ENCODE measurements around the gene YEATS2. TPM values are rescaled to one million over a fixed set of nuclear protein-coding genes. Genes with fewer than 3 reads are reported as not detected.
"Not testable (repeated sequence)": the region's sequence is repeated elsewhere in the genome, so short reads cannot be mapped to it uniquely, and the experiment has no call there.

The YEATS2 gene
- total RNA-seq, 6 experiments from 2014 or later, result 3.8 to 12.1 (median 7.3) TPM

DNA sequence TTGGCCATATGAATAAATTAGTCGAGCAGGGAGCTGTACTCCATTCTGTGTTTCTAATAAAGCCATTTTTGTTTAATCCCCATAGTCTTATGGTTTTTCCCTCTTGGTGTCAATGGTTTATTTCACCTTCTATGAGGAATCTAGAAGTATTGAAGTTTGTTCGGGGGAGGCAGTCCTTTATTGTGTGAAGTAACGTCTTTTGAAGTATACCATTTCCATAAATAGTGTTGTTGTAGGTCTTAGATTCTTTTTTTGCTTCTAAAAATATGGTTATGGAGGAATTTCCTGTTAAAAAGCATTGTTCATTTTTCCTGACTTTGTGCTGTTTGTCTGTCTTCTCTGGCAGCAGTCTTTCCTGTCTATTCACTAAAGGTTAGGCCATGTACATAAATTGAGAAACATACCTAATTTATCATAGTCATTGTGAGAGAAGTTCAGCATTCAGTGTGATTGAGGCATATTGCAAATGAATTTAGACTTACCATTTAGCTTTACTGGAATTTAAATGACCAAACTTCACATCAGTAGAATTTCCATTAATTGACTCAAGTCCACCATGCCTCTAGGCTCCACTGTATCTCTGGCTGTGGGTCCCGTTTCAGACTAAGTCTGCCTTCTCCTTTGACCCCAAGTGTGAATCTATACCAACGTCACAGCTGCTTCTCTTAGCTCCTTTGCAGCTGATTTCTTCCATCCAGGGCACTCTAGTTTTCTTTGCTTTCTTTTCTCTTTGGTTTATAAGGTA is 37.3 kb downstream of the YEATS2 start:
- Histone ChIP-seq H3K4me1 (no peaks in the 10 kb centered on the region), H3K9me3 (no peaks in the 10 kb centered on the region), H3K27ac (no peak overlapping the region), H3K36me3 (peaks cover 0 to 19% (median 6%) of the 10 kb centered on the region in 4 donors), H3K27me3 (no peaks in the 10 kb centered on the region), H3K4me3 (no peak overlapping the region)
- intact Hi-C loops (cut with DNase I), result no loop called here
- TF ChIP-seq, protein P1, sequence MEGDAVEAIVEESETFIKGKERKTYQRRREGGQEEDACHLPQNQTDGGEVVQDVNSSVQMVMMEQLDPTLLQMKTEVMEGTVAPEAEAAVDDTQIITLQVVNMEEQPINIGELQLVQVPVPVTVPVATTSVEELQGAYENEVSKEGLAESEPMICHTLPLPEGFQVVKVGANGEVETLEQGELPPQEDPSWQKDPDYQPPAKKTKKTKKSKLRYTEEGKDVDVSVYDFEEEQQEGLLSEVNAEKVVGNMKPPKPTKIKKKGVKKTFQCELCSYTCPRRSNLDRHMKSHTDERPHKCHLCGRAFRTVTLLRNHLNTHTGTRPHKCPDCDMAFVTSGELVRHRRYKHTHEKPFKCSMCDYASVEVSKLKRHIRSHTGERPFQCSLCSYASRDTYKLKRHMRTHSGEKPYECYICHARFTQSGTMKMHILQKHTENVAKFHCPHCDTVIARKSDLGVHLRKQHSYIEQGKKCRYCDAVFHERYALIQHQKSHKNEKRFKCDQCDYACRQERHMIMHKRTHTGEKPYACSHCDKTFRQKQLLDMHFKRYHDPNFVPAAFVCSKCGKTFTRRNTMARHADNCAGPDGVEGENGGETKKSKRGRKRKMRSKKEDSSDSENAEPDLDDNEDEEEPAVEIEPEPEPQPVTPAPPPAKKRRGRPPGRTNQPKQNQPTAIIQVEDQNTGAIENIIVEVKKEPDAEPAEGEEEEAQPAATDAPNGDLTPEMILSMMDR (IDR thresholded peaks at IDR 0.05), result no peak
- TF ChIP-seq POLR2A (IDR thresholded peaks at IDR 0.05), result no peak
- WGBS (ENCODE audit: insufficient coverage, low coverage, low lambda C conversion rate, missing lambda C conversion rate), result 59% methylated on average over 5 of the region's 5 CpGs
- ATAC-seq, result peak in 1 of 4 donors; percentile 38
- DNase-seq, result no peak

DNA sequence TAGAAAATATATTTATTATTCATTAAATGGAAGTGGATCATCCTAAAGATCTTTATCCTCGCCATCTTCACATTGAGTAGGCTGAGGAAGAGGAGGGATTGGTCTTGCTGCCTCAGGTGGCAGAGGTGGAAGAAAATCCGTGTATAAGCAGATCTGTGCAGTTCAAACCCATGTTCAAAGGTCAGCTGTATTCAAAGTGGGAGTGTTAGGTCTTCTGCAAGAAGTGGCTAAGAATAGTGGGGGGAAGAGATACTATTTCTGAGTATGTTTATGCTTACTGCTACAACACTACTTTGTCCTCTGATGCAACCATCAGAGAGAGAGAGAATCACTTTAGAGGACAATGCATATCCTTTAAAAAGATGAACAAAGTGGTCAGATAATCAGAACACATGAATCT is 39.5 kb downstream of the YEATS2 start:
- no peaks in the 10 kb centered on the region for H3K4me1 ChIP-seq
- DNase-seq (no peak), ATAC-seq (no peak)
- no peak overlapping the region for H3K27ac ChIP-seq
- TF ChIP-seq, protein P1 (IDR thresholded peaks at IDR 0.05), result no peak
- no peak for TF ChIP-seq POLR2A (IDR thresholded peaks at IDR 0.05)
- H3K36me3 ChIP-seq, result peaks cover 0 to 14% (median 6%) of the 10 kb centered on the region in 4 donors
- no peaks in the 10 kb centered on the region for H3K27me3 ChIP-seq
- no peak overlapping the region for H3K4me3 ChIP-seq
- WGBS (ENCODE audit: insufficient coverage, low coverage, low lambda C conversion rate, missing lambda C conversion rate), result 81% methylated on average over 2 of the region's 2 CpGs
- H3K9me3 ChIP-seq, result no peaks in the 10 kb centered on the region
- intact Hi-C loops (cut with DNase I), result no loop called here

DNA sequence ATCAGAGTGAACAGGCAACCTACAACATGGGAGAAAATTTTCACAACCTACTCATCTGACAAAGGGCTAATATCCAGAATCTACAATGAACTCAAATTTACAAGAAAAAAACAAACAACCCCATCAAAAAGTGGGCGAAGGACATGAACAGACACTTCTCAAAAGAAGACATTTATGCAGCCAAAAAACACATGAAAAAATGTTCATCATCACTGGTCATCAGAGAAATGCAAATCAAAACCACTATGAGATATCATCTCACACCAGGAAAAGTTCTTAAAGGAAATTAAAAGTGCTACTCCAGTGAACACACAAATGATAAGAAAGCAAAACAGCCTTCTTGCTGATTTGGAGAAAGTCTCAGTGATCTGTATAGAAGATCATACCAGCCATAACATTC is 42.6 kb downstream of the YEATS2 start:
- WGBS (ENCODE audit: insufficient coverage, low coverage, low lambda C conversion rate, missing lambda C conversion rate), result 100% methylated on average over 1 of the region's 1 CpG
- intact Hi-C loops (cut with DNase I); H3K9me3 ChIP-seq; H3K4me3 ChIP-seq; H3K27ac ChIP-seq; H3K27me3 ChIP-seq; DNase-seq; H3K36me3 ChIP-seq; ATAC-seq; H3K4me1 ChIP-seq: not testable (repeated sequence)

DNA sequence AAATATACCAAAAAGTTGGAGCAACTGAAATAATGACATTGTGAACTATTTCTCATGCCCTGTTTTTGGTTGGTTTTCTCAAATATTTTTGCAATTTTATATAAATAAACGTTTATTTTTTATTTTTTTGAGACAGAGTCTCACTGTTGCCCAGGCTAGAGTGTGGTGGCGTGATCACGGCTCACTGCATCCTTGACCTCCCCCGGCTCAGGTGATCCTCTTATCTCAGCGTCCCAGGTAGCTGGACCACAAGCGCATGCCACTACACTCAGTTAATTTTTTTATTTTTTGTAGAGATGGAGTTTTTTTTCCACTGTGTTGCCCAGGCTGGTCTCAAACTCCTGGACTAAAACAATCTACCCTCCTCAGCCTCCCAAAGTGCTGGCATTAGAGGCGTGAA is 45.6 kb downstream of the YEATS2 start:
- no peak overlapping the region for H3K27ac ChIP-seq
- no peaks in the 10 kb centered on the region for H3K4me1 ChIP-seq
- TF ChIP-seq POLR2A (IDR thresholded peaks at IDR 0.05), result no peak
- TF ChIP-seq, protein P1 (IDR thresholded peaks at IDR 0.05), result no peak
- H3K36me3 ChIP-seq, result no peaks in the 10 kb centered on the region
- H3K9me3 ChIP-seq, result no peaks in the 10 kb centered on the region
- H3K27me3 ChIP-seq, result no peaks in the 10 kb centered on the region
- H3K4me3 ChIP-seq, result no peak overlapping the region
- intact Hi-C loops (cut with DNase I), result no loop called here
- DNase-seq, result no peak
- ATAC-seq, result no peak
- 93% methylated on average over 7 of the region's 7 CpGs for WGBS (ENCODE audit: insufficient coverage, low coverage, low lambda C conversion rate, missing lambda C conversion rate)

DNA sequence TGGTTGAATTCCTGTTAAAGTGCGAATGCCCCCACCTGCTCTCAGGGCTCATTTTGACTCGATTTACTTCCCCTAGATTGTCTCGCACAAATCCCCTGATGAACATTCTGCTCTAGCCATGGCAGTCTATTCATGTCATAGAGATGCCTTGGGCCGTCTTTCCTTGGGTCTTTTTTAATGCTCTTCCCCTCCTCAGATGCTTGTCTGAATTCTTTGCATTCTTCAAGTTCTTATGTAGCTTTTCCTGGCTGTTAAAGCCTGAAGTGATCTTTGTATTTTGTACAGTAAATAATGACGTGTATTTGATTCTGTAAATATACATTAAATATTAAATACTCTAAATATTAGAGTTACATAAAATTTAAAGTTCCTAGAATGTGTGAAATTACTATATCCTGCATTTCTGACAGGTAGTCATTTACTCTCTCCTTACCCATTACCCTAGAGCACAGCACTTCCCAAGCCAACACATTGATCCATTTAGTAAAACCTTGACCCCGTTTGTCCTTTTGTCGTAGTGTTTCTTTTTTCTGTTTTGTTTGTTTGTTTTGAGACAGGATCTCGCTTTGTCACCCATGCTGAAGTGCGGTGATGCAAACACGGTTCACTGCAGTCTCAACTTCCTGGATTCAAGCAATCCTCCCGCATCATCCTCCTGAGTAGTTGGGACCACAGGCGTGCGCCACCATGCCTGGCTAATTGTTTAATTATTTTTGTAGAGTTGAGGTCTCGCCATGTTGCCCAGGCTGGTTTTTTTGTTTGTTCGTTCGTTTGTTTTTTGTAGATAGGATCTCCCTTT is 47.9 kb downstream of the YEATS2 start:
- ATAC-seq (peak in 2 of 4 donors; percentile 24 to 51), DNase-seq (no peak)
- no peak for TF ChIP-seq POLR2A (IDR thresholded peaks at IDR 0.05)
- TF ChIP-seq, protein P1 (IDR thresholded peaks at IDR 0.05), result no peak
- Histone ChIP-seq H3K36me3 (no peaks in the 10 kb centered on the region), H3K4me1 (no peaks in the 10 kb centered on the region), H3K27ac (no peak overlapping the region), H3K27me3 (no peaks in the 10 kb centered on the region), H3K4me3 (no peak overlapping the region), H3K9me3 (no peaks in the 10 kb centered on the region)
- intact Hi-C loops (cut with DNase I), result no loop called here
- WGBS (ENCODE audit: insufficient coverage, low coverage, low lambda C conversion rate, missing lambda C conversion rate), result 62% methylated on average over 14 of the region's 16 CpGs

Data from right lobe of liver (tissue), 6 donors.